ENCODE results near the gene TAS1R3.
"Not testable (repeated sequence)": the region's sequence is repeated elsewhere in the genome, so short reads cannot be mapped to it uniquely, and the experiment has no call there.

TAS1R3 gene

DNA sequence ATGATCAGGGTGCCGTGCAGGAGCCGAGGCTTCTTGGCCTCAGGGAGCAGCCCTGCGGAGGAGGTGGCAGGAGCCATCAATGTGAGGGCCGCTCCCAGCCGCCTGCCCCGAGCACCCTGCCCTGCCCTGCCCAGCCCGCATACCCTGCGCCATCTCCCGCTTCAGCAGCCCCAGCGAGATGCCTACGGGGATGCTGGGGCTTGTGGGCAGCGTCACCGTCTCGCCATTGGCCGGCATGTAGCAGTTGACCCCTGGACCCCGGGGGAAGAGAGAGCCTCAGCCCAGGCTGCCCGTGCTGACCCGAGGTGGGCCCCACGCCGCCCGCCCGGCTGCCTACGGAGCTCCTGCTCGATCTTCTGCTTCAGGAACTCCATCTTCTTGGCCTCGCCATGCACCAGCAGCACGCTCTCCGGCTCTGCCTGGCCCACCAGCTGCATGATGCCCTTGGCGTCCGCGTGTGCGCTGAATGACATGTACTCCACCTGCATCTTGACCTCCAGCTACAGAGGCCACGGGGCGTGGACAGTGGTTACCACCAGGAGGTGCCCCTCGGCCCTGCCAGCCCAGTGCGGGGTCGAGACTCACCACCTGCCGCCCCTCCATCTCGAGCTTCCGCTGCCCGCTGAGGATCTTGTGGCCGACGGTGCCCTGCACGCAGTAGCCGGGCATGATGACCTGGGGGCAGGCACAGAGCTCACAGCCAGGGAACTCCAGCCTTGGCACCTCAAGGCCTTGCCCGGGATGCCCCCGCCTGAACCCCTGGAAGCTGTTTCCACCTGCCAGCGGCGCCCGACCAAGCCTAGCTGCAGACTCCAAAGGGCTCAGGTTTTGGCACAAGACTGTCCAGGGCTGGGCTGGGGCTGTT, 18.4 kb upstream of the TAS1R3 start:
- no peak for ATAC-seq
- peaks cover 25% of the 10 kb centered on the region for H3K4me1 Mint-ChIP-seq
- H3K27ac Mint-ChIP-seq: peak overlapping the region in 1 of 2 donors; percentile 76
- no peak overlapping the region for H3K4me3 Mint-ChIP-seq
- H3K9me3 Mint-ChIP-seq: no peaks in the 10 kb centered on the region
- H3K27me3 Mint-ChIP-seq: no peaks in the 10 kb centered on the region
- DNase-seq: no peak

- no peak for ATAC-seq
- no peak overlapping the region for H3K4me3 Mint-ChIP-seq
- H3K9me3 Mint-ChIP-seq: no peaks in the 10 kb centered on the region
- DNase-seq: no peak
- peaks cover 25% of the 10 kb centered on the region for H3K4me1 Mint-ChIP-seq
- peak overlapping the region in 1 of 2 donors; percentile 76 for H3K27ac Mint-ChIP-seq
- no peaks in the 10 kb centered on the region for H3K27me3 Mint-ChIP-seq
Measured at GRCh38 chr1:1313500-1314236, 17.4 kb upstream of the TAS1R3 start.

GRCh38 chr1:1314237-1314586, 16.9 kb upstream of the TAS1R3 start:
- no peaks in the 10 kb centered on the region for H3K9me3 Mint-ChIP-seq
- ATAC-seq: no peak
- no peak for DNase-seq
- peaks cover 25% of the 10 kb centered on the region for H3K4me1 Mint-ChIP-seq
- H3K27me3 Mint-ChIP-seq: no peaks in the 10 kb centered on the region
- H3K4me3 Mint-ChIP-seq: no peak overlapping the region
- no peak overlapping the region for H3K27ac Mint-ChIP-seq

GRCh38 chr1:1314678-1315335, 16.3 kb upstream of the TAS1R3 start:
- no peak overlapping the region for H3K4me3 Mint-ChIP-seq
- no peak for DNase-seq
- no peaks in the 10 kb centered on the region for H3K9me3 Mint-ChIP-seq
- no peak for ATAC-seq
- H3K27ac Mint-ChIP-seq: peak overlapping the region; percentile 65 to 93
- no peaks in the 10 kb centered on the region for H3K27me3 Mint-ChIP-seq
- H3K4me1 Mint-ChIP-seq: peaks cover 25% of the 10 kb centered on the region

DNA sequence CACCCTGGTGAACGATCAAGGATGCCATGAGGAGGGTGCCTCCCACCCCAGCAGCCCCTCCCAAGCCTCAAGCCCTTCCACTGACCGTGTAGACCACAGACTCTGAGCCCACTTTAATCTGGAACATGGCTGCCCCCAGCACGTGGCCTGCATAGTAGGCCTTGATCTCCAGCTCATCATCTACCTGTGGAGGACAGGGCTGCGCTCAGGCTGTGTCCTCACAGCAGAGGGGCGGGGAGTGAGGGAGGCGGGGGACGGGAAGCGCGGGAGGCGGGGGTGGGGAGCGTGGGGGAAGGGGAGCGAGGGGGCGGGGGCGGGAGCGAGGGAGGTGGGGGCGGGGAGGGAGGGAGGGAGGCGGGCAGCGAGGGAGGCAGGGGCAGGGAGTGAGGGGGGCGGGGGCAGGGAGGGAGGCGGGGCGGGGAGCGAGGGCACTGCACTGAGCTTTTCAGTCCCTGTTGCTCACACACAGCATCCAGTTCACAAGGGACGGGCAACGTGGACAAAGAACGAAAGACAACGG, 15.6 kb upstream of the TAS1R3 start:
- no peak for DNase-seq

DNA sequence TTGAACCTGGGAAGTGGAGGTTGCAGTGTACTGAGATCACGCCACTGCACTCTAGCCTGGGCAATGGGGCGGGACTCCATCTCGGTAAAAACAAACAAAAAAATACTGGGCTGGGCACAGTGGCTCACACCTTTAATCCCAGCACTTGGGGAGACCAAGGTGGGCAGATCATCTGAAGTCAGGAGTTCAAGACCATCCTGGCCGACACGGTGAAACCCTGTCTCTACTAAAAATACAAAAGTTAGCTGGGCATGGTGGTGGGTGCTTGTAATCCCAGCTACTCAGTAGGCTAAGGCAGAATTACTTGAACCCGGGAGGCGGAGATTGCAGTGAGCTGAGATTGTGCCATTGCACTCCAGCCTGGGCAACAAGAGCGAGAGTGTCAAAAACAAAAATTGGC, 14.9 kb upstream of the TAS1R3 start:
- H3K27me3 Mint-ChIP-seq, H3K4me3 Mint-ChIP-seq, H3K9me3 Mint-ChIP-seq, DNase-seq, ATAC-seq: not testable (repeated sequence)
- peaks cover 28% of the 10 kb centered on the region for H3K4me1 Mint-ChIP-seq
- H3K27ac Mint-ChIP-seq: peak overlapping the region in 1 of 2 donors; percentile 95

More for the DNA sequence above, 15.6 kb upstream of the TAS1R3 start:
- Mint-ChIP-seq H3K27me3 (no peaks in the 10 kb centered on the region), H3K9me3 (no peaks in the 10 kb centered on the region), H3K4me3 (no peak overlapping the region), H3K27ac (peak overlapping the region in 1 of 2 donors; percentile 78), H3K4me1 (peaks cover 25% of the 10 kb centered on the region)
- no peak for ATAC-seq

- Mint-ChIP-seq H3K4me3 (no peak overlapping the region), H3K27me3 (no peaks in the 10 kb centered on the region), H3K4me1 (peaks cover 40% of the 10 kb centered on the region), H3K27ac (no peak overlapping the region), H3K9me3 (no peaks in the 10 kb centered on the region)
- ATAC-seq (no peak), DNase-seq (no peak)
Measured at GRCh38 chr1:1317420-1317819, 13.7 kb upstream of the TAS1R3 start.

GRCh38 chr1:1318131-1318652, 12.9 kb upstream of the TAS1R3 start:
- Mint-ChIP-seq H3K9me3 (no peaks in the 10 kb centered on the region), H3K27me3 (no peaks in the 10 kb centered on the region), H3K27ac (no peak overlapping the region), H3K4me1 (peaks cover 48% of the 10 kb centered on the region), H3K4me3 (no peak overlapping the region)
- ATAC-seq: no peak
- DNase-seq: no peak

DNA sequence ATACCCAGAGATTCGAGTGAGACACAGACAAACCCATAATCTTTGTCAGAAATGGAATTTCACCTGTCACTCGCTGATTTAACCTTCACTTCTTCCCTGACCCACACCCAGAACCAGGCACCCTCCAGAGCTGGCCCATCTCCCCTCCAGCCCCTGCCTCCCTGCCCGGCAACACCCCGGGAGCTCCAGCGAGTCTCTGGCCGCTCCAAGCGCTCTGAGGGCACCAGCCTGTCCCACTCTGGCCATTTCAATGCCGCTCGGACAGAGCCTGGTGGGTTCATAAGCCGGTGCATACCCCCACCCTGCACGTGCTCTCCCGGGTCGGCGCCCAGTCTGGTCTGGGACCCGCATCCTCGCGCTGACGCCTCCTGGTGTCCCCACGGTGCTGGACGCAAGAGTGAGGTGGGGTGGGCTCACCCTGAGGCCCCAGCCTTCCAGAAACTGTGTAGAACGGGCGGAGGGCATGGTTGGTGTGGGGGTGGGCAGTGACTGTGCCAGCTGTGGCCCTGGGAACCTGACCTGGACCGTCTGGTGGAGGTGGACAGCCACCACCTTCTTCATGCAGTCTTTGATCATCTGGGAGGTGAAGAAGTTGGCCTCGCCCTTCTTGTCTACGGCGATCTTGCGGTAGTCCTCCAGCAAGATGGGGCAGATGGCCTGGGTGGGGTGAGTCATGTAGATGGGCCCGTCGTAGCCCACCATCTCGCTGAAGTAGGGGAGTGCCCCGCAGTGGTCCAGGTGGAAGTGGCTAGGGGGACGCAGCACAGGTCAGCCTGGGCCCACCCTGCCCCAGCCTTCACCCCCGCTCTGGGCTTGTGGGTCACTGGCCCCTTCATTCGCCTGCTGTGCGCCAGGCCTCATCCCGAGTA, 12.1 kb upstream of the TAS1R3 start:
- Mint-ChIP-seq H3K4me1 (peaks cover 55% of the 10 kb centered on the region), H3K27me3 (no peaks in the 10 kb centered on the region), H3K27ac (peak overlapping the region in 1 of 2 donors; percentile 96), H3K4me3 (no peak overlapping the region), H3K9me3 (no peaks in the 10 kb centered on the region)
- DNase-seq: no peak
- no peak for ATAC-seq

DNA sequence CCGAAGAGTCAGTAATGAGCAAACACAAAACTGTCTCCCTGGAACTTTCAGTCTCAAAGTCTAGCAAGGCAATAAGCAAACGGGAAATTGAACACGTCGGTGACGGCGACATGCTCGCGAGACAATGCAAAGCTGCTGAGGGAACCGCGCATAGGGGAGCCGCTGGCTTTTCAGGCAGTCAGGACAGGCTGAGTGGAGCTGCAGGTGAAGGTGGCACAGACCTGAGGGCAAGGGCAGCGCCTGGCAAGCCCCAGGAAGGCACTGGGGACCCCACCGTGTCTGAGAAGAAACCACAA, 11.5 kb upstream of the TAS1R3 start:
- no peak for ATAC-seq
- H3K27me3 Mint-ChIP-seq: no peaks in the 10 kb centered on the region
- H3K4me1 Mint-ChIP-seq: peaks cover 60% of the 10 kb centered on the region
- no peaks in the 10 kb centered on the region for H3K9me3 Mint-ChIP-seq
- H3K27ac Mint-ChIP-seq: peak overlapping the region in 1 of 2 donors; percentile 96
- H3K4me3 Mint-ChIP-seq: no peak overlapping the region
- no peak for DNase-seq

GRCh38 chr1:1320666-1321448, 10.2 kb upstream of the TAS1R3 start:
- Mint-ChIP-seq H3K4me1 (peaks cover 59% of the 10 kb centered on the region), H3K4me3 (no peak overlapping the region), H3K27me3 (no peaks in the 10 kb centered on the region), H3K9me3 (no peaks in the 10 kb centered on the region), H3K27ac (peak overlapping the region in 1 of 2 donors; percentile 96)
- no peak for ATAC-seq
- DNase-seq: no peak

GRCh38 chr1:1321477-1321876, 9.6 kb upstream of the TAS1R3 start:
- DNase-seq: no peak
- Mint-ChIP-seq H3K27ac (no peak overlapping the region), H3K4me3 (no peak overlapping the region), H3K27me3 (no peaks in the 10 kb centered on the region), H3K9me3 (no peaks in the 10 kb centered on the region), H3K4me1 (peaks cover 65% of the 10 kb centered on the region)
- no peak for ATAC-seq

DNA sequence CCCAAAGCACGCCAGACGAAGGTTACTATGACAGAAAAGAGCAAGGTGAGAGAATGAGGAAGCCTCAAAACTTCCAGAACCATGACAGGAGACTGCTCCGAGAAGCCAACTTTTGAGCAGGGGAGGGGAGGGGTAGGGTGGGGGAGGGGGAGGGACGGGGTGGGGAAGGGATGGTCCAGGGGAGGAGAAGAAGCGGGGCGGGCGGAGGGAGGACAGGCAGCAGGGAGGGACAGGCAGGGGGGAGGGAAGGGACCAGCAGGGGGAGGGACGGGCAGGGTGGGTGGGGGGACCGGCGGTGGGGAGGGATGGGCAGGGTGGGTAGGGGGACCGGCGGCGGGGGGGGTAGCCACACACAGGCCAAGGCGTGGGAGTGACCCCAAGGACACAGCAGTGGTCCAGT, 8.7 kb upstream of the TAS1R3 start:
- DNase-seq (no peak), ATAC-seq (no peak)
- Mint-ChIP-seq H3K27ac (peak overlapping the region in 1 of 2 donors; percentile 20), H3K27me3 (no peaks in the 10 kb centered on the region), H3K4me3 (peak overlapping the region; percentile 71 to 89), H3K4me1 (peaks cover 72% of the 10 kb centered on the region), H3K9me3 (no peaks in the 10 kb centered on the region)

DNA sequence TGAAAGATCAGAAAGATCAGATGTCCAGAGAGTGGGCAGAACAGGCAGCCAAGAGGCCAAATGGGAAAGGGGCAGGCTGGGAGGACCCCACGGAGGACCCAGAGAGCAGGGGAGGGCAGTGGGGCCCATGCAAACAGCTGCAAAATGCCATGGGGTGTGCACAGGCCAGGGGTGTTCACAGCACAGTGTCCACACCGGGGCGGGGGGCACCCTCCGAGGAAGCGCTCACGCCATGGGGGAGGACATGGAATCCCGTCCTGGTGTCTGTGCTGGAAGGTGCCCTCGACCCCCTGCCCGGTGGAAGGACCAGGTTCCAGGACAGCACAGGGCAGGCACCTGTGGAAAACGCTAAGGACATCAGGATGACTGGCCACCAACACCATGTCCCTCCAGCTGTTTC, 8.1 kb upstream of the TAS1R3 start:
- no peak overlapping the region for H3K27ac Mint-ChIP-seq
- H3K4me1 Mint-ChIP-seq: peaks cover 75% of the 10 kb centered on the region
- ATAC-seq (no peak), DNase-seq (no peak)
- no peaks in the 10 kb centered on the region for H3K9me3 Mint-ChIP-seq
- peak overlapping the region; percentile 89 to 96 for H3K4me3 Mint-ChIP-seq
- no peaks in the 10 kb centered on the region for H3K27me3 Mint-ChIP-seq

Data from stimulated activated naive CD8-positive, alpha-beta T cell treated with anti-CD3 and anti-CD28 coated beads, Interleukin-15, amount 100 ng/mL, for 72 hours (primary cell).